CD4-positive, alpha-beta T cell treated with Interleukin-10 for 1 hour (primary cell): ENCODE results near the gene SV2B.
A peak's percentile ranks its signal among the peaks of the same experiment; 100 is the strongest.
"Not testable (repeated sequence)": the region's sequence is repeated elsewhere in the genome, so short reads cannot be mapped to it uniquely, and the experiment has no call there.

Experiments
- DNase-seq: peaks from one replicate; pipeline ENCODE4 v3.0.0-alpha.2; 2020

SV2B gene

DNA sequence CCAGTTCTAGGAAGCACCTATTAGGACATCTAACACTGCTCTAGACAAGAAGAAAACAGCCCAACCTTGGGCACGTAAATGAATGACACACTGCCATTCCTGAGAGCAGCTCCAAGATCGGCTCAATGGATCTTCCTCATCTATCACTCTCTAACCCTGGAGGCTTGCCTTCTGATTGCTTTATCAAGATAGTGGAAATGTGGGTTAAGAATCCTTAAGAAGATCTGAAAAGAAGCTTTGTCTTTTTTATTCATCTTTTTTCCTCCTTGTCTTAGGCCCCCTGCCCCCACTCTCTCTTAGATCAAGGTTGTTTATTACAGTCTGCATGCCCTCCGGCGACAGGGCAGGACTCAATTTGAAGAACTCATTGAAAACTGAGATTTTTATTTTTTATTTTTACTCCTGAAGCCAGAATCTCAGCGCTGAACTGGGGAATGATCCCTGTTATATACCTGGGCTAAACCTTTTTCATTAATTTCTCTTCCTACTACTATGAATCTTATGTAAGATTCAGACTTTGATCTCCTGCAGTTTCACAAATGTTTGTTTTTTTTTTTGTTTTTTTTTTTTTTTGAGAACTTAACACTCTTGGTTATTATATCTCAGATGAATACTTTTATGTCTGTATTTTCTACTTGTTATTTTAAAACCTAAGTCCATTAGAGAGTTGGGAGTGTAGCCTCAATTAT, 219.5 kb downstream of the SV2B start:
- DNase-seq = peak; percentile 32

DNA sequence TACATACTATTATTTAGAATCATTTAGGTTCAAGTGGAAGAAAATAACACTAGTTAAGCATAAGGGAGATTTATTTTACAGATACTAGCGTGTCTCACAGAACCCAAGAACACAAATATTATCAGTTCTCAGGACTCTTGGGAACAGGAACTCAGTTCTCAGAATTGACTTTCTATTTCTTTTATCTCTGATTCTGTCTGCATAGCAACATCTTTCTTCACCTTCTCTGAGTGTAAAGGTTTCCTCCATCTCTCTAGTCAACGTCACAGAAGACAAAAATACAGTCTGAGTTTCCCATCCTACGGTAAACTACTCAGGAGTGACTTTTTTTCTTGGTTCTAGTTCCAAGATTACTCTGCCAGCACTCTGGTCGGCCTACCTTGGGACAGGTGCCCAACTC, 220.0 kb downstream of the SV2B start:
- DNase-seq = peak; percentile 56

DNA sequence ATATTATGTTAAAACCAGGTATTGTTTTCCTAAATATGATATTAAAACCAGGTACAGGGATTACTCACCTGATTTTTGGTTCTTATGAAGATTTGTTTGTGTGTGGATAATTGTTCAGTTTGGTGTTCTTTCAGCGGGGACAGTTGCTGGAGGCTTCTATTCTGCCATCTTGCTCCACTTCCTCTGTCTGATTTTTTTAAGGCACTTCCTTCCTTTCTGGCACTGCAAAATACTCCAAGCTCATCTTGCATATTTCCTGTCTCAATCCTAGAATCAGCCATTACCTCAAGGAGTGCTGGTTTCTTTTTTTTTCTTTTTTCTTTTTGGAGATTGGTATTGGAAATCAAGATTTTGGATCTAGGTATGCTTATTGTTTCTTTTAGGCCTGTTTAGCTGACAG, 229.9 kb downstream of the SV2B start:
- no peak for DNase-seq

DNA sequence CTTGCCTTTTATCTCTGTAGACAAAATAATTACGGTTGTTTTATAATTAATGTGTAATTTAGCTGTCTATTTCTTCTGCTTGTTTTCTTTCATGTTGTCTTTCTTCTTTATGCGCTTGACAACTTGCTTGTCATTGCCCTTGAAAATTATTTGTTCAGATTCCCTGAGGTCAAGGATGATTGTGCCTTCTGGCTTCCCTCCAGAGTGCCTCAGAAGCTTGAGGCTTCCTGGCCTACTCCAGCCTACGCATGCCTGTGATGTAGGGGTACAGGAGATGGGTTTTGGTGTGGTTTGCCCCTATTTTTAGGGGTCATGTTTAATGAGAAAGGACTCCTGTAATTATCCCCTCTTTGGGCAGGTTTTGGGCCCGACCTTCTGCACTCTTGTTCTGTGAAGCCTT, 231.5 kb downstream of the SV2B start:
- no peak for DNase-seq

DNA sequence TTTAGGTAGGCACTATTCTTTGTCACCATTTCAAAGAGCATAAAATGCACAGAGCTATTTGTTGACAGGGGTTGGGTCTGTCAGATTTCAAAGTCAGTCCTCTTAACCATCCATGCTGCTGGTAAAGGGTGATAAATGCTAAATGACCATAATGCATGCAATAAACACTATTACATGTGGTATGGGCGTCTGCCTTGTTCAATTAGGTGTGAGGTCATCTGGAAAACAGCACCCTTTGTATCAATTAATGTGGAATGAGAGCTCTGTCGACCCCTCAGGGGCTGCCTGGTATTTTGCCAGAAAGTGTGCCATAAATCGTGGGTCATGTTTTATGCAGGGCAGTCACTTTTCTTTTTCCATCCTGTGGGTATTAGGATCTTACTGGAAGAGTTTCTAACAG, 235.6 kb downstream of the SV2B start:
- no peak for DNase-seq

DNA sequence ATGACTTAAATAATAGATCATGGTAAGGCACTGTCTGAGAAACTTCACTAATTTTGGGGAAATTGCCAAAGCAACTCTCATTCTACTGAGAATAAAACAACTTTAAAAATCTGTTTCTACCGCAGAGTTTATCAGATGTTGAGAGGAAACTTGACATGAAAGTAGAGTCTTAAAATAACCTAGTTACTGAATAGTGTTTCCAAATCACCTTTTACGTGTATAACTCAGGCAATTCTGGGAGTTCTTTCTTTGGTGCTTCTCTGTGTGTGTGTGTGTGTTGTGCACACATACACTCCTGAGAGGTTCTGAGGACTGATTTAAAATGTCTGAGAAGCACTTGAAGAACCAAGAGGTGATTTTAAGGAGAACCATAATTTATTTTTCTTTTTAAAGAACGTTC, 236.6 kb downstream of the SV2B start:
- DNase-seq = peak; percentile 14

DNA sequence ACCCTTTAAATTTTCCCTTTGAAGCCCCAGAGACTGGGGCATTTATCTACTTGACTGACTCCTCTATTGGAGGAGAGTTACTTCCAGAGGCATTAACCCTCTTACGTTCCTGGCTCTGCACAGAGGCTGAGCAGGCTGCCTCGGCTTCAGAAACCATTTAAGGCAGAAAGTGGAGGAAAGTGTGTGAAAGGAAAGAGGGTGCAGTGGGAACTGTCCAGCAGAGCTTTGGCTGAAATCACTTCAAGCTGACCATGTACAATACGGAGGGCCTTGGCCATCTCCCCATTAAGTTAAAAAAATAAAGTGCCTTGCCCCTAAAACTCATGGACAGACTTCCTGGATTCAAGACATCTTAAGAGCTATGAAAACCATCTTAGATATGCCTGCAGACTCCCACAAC, 238.7 kb downstream of the SV2B start:
- DNase-seq = no peak

DNA sequence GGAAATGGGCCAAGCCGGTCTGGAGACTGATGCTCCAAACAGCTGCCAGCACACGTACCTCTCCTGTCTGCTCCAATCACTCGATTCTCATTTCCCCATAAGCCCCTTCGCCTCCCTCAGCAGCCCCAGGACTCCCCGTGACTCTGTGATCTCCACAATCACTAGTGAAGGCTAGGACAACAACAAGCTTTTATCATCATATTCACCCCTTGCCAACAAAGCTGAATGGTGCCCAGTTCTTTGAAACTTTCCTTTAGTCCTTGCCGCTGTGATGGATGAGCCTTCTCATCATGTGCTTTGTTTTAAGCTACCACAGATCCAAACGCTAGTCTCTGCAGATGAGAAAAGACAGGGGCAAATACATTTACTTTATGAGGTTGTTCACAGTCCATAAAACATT, 242.0 kb downstream of the SV2B start:
- no peak for DNase-seq

DNA sequence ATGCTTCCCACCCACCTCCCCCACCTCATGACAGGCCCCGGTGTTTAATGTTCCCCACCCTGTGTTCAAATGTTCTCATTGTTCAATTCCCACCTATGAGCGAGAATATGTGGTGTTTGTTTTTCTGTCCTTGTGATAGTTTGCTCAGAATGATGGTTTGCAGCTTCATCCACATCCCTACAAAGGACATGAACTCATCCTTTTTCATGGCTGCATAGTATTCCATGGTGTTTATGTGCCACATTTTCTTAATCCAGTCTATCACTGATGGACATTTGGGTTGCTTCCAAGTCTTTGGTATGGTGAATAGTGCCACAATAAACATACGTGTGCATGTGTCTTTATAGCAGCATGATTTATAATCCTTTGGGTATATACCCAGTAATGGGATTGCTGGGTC, 244.9 kb downstream of the SV2B start:
- DNase-seq = not testable (repeated sequence)

DNA sequence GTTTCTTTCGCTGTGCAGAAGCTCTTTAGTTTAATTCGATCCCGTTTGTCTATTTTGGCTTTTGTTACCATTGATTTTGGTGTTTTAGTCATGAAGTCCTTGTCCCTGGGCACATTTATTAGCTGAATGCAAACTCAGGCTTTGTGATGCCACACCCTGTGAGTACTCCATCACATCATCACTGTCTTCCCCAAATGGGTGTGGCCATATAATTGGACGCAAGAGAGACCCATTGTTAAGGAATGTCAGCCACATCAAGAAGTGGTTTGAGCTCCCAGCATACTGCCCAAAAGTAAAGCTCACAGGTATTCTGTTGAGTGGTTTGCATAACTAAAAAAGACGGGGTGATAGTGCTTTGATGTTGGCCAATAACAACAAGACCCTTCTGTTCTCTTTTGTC, 245.7 kb downstream of the SV2B start:
- DNase-seq = no peak

DNA sequence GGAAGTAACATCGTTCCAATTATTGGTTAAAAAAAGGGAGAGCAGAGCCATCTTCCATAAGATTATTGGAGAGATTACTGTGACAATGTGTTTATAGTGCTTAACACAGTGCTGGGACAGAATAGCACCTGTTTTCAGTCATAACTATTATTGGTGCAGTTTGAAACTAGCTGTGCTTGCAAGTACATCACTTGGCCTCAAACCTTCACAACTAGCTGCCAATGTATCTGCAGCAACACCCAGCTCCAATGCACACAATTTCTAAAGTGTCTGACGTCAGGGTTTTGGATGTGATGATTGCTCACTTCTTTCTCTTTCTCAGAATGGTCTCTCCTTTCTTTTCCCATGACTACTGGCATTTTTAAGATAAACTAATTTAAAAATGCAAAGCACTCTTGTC, 246.2 kb downstream of the SV2B start:
- no peak for DNase-seq

DNA sequence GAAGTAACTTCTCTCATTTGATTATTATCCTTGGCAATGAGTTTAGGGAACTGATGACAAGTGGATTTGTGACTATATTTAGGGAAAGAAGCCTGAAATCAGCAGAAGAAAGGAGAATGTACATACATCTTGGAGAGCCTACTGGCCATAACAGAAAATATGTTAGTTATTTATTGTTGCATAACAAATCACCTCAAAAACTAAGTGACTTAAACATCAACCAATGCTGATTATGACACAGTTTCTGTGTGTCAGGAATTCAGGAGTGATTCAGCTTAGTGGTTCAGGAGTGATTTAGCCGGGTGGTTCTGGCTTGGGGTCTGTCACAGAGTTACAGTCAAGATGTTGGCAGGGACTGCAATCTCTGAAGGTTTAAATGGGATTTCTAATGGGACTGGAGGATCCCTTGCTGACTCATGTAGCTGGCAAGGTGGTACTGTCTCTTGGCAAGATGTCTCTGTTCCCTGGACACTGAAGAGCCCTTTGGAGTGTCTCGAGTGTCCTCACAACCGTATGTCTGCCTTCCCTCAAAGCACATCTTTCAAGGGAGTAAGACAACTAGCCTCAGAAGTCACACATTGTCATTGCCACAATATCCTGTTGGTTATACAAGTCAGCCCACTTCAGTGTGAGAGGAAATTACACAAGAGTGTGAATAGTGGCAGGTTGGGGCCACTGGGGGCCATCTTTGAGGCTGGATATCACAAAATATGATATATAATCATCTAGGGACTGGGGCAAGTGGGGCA, 248.9 kb downstream of the SV2B start:
- DNase-seq = peak; percentile 49
